Measurements from ENCODE around the gene DR1.
"Not testable (repeated sequence)": the region's sequence is repeated elsewhere in the genome, so short reads cannot be mapped to it uniquely, and the experiment has no call there.

The DR1 gene

DNA sequence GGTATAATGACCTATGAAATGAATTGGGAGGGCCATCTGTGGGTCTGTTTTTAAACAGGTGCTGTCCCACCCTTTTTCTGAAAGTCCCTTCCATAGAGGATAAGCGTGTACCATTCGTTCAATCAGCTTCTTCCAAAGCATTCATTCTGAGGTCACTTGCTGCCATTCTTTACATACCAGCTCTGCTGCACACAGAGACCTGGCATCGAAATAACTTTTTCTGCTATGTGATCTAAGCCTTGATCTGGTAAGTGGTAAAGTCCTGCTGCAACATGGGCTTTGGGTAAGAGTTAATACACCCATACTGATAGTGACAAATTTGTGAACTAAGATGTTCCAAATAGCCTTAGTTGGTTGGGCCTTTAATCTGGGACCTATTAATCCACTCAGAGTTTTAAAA is 38.9 kb downstream of the DR1 start:
- Histone ChIP-seq H3K27me3 (ENCODE audit: insufficient read depth, poor library complexity, severe bottlenecking) (no peaks in the 10 kb centered on the region), H3K27ac (replicated peaks) (no peak overlapping the region), H3K4me3 (replicated peaks; ENCODE audit: insufficient read depth, low read length) (no peak overlapping the region)
- TF ChIP-seq, protein P1, sequence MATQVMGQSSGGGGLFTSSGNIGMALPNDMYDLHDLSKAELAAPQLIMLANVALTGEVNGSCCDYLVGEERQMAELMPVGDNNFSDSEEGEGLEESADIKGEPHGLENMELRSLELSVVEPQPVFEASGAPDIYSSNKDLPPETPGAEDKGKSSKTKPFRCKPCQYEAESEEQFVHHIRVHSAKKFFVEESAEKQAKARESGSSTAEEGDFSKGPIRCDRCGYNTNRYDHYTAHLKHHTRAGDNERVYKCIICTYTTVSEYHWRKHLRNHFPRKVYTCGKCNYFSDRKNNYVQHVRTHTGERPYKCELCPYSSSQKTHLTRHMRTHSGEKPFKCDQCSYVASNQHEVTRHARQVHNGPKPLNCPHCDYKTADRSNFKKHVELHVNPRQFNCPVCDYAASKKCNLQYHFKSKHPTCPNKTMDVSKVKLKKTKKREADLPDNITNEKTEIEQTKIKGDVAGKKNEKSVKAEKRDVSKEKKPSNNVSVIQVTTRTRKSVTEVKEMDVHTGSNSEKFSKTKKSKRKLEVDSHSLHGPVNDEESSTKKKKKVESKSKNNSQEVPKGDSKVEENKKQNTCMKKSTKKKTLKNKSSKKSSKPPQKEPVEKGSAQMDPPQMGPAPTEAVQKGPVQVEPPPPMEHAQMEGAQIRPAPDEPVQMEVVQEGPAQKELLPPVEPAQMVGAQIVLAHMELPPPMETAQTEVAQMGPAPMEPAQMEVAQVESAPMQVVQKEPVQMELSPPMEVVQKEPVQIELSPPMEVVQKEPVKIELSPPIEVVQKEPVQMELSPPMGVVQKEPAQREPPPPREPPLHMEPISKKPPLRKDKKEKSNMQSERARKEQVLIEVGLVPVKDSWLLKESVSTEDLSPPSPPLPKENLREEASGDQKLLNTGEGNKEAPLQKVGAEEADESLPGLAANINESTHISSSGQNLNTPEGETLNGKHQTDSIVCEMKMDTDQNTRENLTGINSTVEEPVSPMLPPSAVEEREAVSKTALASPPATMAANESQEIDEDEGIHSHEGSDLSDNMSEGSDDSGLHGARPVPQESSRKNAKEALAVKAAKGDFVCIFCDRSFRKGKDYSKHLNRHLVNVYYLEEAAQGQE (IDR thresholded peaks at IDR 0.05; ENCODE audit: insufficient replicate concordance, low read depth) = no peak
- TF ChIP-seq SPI1 (IDR thresholded peaks at IDR 0.05; ENCODE audit: borderline replicate concordance, low read depth) (no peak), GABPA (IDR thresholded peaks at IDR 0.05; ENCODE audit: low read depth) (no peak), POLR2AphosphoS5 (IDR thresholded peaks at IDR 0.05; ENCODE audit: low read depth) (no peak)
- TF ChIP-seq, protein P2, sequence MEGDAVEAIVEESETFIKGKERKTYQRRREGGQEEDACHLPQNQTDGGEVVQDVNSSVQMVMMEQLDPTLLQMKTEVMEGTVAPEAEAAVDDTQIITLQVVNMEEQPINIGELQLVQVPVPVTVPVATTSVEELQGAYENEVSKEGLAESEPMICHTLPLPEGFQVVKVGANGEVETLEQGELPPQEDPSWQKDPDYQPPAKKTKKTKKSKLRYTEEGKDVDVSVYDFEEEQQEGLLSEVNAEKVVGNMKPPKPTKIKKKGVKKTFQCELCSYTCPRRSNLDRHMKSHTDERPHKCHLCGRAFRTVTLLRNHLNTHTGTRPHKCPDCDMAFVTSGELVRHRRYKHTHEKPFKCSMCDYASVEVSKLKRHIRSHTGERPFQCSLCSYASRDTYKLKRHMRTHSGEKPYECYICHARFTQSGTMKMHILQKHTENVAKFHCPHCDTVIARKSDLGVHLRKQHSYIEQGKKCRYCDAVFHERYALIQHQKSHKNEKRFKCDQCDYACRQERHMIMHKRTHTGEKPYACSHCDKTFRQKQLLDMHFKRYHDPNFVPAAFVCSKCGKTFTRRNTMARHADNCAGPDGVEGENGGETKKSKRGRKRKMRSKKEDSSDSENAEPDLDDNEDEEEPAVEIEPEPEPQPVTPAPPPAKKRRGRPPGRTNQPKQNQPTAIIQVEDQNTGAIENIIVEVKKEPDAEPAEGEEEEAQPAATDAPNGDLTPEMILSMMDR (IDR thresholded peaks at IDR 0.05; ENCODE audit: insufficient read depth, low read length) = no peak
- no peak for DNase-seq (ENCODE audit: low read depth in 1 of 2, low spot score in 1 of 2)

DNA sequence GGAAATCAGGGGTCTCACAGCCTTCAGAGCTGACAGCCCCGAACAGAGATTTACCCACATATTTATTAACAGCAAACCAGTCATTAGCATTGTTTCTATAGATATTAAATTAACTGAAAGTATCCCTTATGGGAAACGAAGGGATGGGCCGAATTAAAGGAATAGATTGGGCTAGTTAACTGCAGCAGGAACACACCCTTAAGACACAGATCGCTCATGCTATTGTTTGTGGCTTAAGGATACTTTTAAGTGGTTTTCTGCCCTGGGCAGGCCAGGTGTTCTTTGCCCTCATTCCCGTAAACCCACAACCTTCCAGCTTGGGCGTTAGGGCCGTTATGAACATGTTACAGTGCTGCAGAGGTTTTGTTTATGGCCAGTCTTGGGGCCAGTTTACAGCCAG is 40.6 kb downstream of the DR1 start:
- H3K4me3 ChIP-seq (replicated peaks; ENCODE audit: insufficient read depth, low read length); H3K27ac ChIP-seq (replicated peaks); H3K27me3 ChIP-seq (ENCODE audit: insufficient read depth, poor library complexity, severe bottlenecking); DNase-seq (ENCODE audit: low read depth in 1 of 2, low spot score in 1 of 2): not testable (repeated sequence)

DNA sequence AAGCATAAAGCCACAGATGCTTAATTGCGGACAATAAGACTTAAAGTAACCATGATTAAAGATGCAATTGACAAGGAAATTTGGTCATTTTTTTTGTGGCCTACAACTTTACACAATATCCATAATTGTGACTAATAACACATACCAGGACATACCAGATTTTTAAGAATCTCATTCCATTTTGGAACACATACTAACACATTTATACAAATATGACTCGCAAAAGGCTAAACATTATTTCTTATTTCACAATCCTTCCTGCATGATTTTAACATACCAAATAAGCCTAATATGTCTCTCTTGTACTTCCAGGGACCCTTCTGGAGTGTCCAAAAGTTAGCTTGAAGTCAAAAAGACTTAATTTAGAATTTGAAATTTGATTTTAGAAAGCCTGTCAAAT is 48.8 kb downstream of the DR1 start:
- no peak for DNase-seq (ENCODE audit: low read depth in 1 of 2, low spot score in 1 of 2)
- Histone ChIP-seq H3K27ac (replicated peaks) (no peak overlapping the region), H3K27me3 (ENCODE audit: insufficient read depth, poor library complexity, severe bottlenecking) (no peaks in the 10 kb centered on the region), H3K4me3 (replicated peaks; ENCODE audit: insufficient read depth, low read length) (no peak overlapping the region)
- no peak for TF ChIP-seq POLR2AphosphoS5 (IDR thresholded peaks at IDR 0.05; ENCODE audit: low read depth)
- TF ChIP-seq, protein P1 (IDR thresholded peaks at IDR 0.05; ENCODE audit: insufficient replicate concordance, low read depth) = no peak
- no peak for TF ChIP-seq GABPA (IDR thresholded peaks at IDR 0.05; ENCODE audit: low read depth)
- TF ChIP-seq, protein P2 (IDR thresholded peaks at IDR 0.05; ENCODE audit: insufficient read depth, low read length) = no peak
- TF ChIP-seq SPI1 (IDR thresholded peaks at IDR 0.05; ENCODE audit: borderline replicate concordance, low read depth) = no peak

DNA sequence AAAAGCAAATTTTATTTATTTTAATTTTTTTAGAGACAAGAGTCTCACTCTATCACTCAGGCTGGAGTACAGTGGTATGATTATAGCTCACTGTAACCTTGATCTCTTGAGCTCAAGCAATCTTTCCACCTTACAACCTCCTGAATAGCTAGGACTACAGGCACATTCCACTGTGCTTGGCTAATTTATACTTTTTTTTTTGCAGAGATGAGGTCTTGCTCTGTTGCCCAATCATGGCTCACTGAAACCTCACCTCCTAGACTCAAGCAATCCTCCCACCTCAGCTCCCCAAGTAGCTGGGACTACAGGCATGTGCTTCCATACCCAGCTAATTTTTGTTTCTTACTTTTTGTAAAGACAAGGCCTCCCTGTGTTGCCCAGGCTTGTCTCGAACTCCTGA is 49.5 kb downstream of the DR1 start:
- Histone ChIP-seq H3K27ac (replicated peaks) (no peak overlapping the region), H3K27me3 (ENCODE audit: insufficient read depth, poor library complexity, severe bottlenecking) (no peaks in the 10 kb centered on the region), H3K4me3 (replicated peaks; ENCODE audit: insufficient read depth, low read length) (no peak overlapping the region)
- DNase-seq (ENCODE audit: low read depth in 1 of 2, low spot score in 1 of 2) = no peak
- TF ChIP-seq, protein P2 (IDR thresholded peaks at IDR 0.05; ENCODE audit: insufficient read depth, low read length) = no peak
- TF ChIP-seq GABPA (IDR thresholded peaks at IDR 0.05; ENCODE audit: low read depth) = no peak
- TF ChIP-seq, protein P1 (IDR thresholded peaks at IDR 0.05; ENCODE audit: insufficient replicate concordance, low read depth) = no peak
- TF ChIP-seq POLR2AphosphoS5 (IDR thresholded peaks at IDR 0.05; ENCODE audit: low read depth) = no peak
- no peak for TF ChIP-seq SPI1 (IDR thresholded peaks at IDR 0.05; ENCODE audit: borderline replicate concordance, low read depth)
